GM11168 (cell line): ENCODE data around the gene ATG12.
"Not testable (repeated sequence)": the region's sequence is repeated elsewhere in the genome, so short reads cannot be mapped to it uniquely, and the experiment has no call there.

Source experiments
- in situ Hi-C: fragments of 300-500 bp; cut with MboI; formaldehyde crosslinking; loops from one replicate; pipeline ENCODE4 v1.12.0; 2022; ENCODE audit warnings: low sequenced_read_pairs; ENCODE audit not compliant: unreplicated experiment

Gene ATG12

DNA sequence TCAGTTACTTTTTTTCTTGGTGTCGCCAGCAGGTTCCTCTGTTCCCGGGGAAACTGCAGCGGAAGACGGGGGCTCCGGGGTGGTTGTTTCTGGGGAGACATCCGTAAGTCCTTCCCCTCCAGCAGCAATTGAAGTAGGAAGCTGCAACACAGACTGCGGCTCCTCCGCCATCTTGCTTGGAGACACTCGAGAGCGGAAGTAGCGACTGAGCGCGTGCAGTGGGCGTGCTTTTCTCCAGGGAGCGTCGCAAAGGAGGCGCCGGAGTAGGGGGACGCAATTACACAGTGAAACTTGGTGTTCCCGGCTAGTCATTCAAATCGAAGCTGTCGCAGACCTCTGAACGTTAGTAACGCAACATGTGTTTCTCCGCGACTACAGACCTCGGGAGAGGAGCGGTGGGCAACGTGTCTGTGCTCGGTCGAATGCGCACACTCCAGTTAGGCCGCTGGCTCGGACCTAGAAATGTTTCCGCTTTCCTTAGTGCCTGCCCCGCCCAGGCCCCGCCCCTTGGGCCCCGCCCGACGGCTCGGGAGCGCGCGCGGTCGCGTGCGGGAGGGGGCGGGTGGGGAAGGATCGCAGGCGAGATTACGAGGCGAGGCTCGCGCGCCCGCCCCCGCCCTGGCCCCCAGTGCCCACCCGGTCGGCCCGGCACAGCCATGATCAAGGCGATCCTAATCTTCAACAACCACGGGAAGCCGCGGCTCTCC is at the start of gene ATG12, which contains the start of gene AP3S1:
Gene ATG12, minus strand, starts transcription at position 184 of the 707 bp plus-strand sequence. Its CDS starts 13 bp downstream, at position 171.
Gene AP3S1, plus strand, starts transcription at position 554 of the 707 bp plus-strand sequence. Its CDS starts 103 bp downstream, at position 657.
- in situ Hi-C loops = loop anchor here (25.0 kb wide), 1 partner anchor 529 kb away; no protein-coding TSS in a partner anchor

DNA sequence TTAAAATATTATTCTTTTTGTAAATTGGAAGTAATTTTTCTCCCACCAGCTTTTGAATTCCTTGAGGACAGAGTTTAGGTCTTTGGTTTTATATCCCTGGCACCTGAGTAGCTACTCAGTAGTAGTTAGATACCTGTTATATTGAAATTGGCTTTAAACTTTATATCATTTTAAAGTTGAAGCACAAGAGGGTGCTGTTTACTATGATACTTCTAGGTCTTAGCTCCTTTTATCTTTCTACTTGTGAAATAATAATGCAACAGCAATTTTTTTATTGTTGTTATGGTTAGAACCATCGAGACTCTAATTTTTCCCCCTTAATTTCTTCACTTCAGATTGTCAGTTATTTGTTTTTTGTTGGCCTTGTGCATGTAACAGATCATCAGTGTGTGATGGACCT is 46.7 kb upstream of the ATG12 start:
- in situ Hi-C loops = no loop called here

DNA sequence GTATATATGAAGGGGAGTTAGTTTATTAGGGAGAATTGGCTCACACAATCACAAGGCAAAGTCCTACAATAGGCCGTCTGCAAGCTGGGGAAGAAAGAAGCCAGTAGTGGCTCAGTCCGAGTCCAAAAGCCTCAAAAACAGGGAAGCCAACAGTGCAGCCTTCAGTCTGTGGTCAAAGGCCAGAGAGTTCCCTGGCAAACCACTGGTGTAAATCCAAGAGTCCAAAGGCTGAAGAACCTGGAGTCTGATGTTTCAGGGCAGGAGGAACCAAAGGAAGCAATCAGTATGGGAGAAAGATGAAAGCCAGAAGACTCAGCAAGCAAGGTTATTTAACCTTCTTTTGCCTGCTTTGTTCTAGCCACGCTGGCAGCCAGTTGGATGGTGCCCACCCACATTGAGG is 43.8 kb upstream of the ATG12 start:
- in situ Hi-C loops = not testable (repeated sequence)

DNA sequence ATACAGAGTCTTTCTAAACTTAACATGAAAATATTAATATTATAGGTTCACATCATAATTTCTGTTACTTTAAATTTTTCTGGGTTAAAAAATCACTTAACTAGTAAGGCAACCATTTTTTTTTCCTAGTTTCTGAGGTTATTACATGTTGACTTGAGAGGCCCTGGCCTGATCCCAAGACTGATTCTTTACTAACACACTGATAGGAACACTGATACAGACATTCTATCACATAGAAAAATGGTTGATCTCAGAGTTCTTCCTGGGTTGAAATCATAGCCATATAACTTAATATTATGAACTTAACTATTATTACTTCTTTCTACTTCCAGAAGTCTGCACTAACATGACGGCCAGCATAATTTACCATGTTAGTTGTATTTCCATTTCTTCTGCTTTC is 43.3 kb upstream of the ATG12 start:
- in situ Hi-C loops = no loop called here

DNA sequence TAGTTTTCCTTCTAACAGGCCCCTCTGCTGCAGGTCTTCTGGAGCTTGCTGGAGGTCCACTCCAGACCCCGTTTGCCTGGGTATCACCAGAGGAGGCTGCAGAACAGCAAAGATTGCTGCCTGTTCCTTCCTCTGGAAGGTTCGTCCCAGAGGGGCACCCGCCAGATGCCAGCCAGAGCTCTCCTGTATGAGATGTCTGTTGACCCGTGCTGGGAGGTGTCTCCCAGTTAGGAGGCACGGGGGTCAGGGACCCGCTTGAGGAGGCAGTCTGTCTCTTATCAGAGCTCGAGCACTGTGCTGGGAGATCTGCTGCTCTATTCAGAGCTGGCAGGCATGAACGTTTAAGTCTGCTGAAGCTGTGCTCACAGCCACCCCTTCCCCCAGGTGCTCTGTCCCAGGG is 41.1 kb upstream of the ATG12 start:
- in situ Hi-C loops = not testable (repeated sequence)

DNA sequence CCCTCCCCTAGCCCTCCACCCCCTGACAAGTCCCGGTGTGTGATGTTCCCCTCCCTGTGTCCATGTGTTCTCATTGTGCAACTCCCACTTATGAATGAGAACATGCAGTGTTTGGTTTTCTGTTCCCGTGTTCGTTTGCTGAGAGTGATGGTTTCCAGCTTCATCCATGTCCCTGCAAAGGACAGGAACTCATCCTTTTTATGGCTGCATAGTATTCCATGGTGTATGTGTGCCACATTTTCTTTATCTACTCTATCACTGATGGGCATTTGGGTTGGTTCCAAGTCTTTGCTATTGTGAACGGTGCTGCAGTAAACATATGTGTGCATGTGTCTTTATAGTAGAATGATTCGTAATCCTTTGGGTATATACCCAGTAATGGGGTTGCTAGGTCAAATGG is 36.0 kb upstream of the ATG12 start:
- in situ Hi-C loops = not testable (repeated sequence)

DNA sequence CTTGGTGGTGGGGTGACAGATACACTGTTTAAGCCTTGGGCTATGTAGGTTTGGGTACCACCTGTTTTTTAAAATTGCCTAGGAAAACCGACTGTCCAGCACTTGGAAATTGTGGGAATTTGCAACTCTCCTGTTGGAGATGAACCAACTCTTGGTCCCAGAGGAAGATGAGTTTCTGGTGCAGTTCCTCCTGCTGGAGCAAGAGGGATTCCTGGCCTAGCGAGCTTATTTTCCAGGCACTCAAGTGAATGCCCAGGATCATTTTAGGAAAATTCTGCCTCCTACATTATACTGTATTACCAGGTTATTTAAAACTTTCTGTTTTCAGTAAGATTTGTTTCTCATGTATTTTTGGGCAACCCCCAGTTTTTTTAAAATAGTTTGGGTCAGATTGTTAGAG is 34.1 kb upstream of the ATG12 start:
- in situ Hi-C loops = no loop called here

DNA sequence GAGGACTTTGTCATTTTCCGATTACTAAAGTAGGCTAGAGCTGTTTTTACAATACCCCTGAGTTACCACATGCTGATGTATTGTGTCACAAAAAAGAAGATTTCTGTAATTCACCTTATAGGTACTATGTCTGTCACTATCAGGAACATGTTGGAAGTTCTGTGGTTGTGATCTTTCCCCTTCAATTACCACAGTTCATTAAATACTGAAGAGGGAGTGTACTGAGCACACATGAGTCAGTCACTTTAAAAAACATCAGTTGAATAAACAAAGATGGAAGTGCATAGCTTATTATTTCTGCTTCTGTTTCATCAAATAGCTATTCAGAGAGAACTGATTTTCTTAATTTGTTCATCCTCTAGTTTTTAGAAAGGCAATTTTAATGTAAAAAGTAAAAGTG is 32.0 kb upstream of the ATG12 start:
- in situ Hi-C loops = loop anchor here (25.0 kb wide), 1 partner anchor 189 kb away; no protein-coding TSS in a partner anchor

DNA sequence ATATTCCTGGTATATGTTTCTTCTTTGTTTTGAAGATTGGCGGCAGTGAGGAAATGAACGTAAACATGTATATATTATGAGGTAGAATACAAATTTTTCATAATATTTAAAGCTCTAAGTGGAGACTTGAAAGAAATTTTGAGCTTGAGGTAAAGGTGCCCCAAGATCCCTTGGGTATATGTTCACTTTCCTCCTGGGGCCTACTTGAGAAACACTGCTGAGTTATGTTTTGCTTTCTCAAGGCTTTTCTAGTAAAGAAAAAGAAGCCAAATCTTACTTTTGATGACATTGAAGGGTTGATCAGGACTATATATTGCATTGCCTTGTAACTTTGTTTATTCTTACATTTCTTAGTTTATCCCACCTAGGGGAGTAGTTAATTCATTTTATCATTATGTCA is 31.1 kb upstream of the ATG12 start:
- in situ Hi-C loops = loop anchor here (25.0 kb wide), 1 partner anchor 190 kb away; no protein-coding TSS in a partner anchor

DNA sequence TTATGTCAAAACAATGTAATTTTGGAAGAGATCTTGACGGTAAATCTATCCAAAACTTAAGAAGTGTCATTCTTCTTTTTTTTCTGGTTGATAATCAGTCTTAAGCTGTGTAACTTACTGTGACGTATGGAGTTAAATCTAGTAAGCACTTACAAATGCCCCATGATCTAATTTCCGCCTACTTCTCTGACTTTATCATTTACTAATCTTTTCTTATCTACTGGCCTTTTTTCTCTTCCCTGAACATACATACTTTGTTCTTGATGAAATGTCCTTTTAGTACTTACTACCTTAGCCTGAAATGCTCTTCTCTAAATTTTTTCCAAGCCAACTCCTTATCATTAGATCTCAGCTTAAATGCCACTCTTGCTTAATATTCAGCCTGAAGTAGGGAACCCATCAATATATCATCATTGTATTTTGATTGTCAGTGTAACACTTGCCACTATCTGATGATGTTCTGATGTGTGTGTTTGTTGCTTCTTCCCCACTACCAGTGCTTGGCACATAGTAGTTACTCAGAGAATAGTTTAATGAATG is 28.0 kb upstream of the ATG12 start:
- in situ Hi-C loops = loop anchor here (25.0 kb wide), 1 partner anchor 193 kb away; no protein-coding TSS in a partner anchor

DNA sequence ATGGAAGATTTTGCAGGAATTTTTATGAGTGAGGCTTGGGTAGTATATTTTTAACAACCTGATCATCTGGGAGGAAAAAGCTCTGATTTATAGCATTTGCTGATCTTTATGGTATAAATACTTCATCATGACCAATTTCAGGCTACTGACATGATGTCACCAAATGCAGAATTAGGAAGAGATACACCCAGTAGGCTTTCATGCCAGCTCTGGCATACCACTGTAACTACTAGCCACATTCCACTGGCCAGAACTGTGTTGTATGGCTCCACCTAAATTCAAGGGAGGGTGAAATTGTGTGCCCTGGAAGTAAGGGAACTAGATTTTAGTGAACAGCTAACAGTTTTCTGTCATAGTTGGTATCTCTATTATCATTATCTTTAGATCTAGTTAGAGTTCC is 18.0 kb upstream of the ATG12 start:
- in situ Hi-C loops = loop anchor here (25.0 kb wide), 1 partner anchor 203 kb away; no protein-coding TSS in a partner anchor

DNA sequence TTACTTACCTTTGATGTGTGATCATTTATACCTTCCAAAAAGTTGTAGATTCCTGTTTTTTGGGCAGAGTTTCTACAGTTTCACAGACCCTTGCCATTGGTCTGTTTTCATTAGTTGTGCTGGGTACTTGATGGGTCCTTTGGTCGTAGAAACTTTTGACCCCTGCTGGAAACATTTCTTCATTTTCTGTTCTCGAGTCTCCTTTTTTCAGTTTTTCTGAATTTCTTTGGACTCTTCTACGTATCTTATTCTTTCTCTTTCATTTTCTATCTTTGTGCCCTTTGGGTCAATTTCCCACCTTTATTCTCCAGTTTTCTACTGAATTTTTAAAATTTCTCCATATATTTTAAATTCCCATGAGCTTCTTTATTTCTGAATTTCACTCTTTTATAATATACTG is 17.0 kb upstream of the ATG12 start:
- in situ Hi-C loops = loop anchor here (25.0 kb wide), 1 partner anchor 204 kb away; no protein-coding TSS in a partner anchor

DNA sequence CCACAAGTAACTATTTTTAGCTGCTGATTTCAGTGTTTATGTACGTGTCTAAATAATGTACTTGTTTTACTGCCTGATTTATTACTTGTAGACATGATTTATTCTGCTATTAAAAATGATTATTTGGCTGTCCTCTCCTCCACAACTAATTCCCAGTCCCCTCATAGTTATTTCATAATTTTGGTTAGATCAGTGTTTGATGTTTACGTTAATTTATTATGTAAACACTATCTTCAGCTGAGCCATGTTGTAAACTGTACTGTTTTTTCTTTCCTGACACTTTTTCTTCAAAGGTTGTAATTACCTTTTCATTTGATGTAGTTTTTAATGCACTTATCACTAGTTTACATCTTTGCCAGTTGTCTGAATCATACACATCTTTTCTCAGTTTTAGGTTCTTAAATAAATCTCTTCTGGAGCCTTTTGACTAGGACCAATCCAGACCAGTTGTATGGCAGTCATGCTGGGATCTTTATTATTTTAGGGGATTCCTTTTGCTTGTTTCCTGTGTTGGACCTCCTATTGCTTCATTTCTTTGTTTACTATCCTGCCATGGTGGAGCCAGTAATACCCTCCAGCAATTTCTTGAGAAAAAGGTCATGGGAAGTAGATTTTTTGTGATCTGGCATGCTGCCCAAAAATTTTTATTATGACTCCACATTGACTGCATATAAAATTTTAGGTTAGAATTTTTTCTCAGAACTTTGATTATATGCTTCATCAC is 16.4 kb upstream of the ATG12 start:
- in situ Hi-C loops = loop anchor here (25.0 kb wide), 1 partner anchor 205 kb away; no protein-coding TSS in a partner anchor

DNA sequence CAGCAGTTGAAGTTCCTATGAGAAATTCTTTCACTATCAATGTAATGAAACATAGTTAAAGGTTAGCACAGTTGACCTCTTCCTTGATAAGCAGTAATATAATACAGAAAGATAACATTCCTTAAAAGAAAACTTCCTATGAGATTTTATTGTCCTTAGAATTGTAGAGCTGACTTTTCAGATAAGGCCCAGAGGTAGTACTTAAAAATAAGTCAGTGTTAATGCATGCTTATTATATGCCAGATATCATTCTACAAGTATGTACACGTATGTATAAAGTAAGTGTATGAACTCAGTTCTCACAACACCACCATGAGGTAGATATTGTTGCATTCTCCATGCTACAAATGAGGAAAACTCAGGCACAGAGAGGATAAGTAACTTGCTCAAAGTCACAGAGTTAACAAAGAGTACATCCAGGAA is 15.7 kb upstream of the ATG12 start:
- in situ Hi-C loops = loop anchor here (25.0 kb wide), 1 partner anchor 205 kb away; no protein-coding TSS in a partner anchor

DNA sequence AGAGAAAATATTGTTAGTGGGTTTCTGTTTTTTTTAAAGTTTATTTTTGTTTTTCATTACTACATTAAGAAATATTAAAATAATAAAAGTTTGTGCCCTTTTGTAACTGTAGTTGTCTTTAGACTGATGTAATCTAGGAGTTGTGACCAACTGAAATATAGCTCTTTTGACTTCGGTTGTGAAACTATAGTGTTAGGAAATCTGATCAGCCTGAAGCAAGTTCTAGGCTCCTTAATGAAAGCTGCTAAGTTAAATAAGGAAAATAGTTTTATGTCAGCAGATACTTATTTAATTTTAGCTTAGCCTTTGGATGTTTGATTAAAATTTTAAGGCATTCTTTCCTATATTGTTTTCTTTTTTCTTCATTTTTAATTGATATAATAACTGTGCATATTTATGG is 14.6 kb upstream of the ATG12 start:
- in situ Hi-C loops = loop anchor here (25.0 kb wide), 1 partner anchor 206 kb away; no protein-coding TSS in a partner anchor

DNA sequence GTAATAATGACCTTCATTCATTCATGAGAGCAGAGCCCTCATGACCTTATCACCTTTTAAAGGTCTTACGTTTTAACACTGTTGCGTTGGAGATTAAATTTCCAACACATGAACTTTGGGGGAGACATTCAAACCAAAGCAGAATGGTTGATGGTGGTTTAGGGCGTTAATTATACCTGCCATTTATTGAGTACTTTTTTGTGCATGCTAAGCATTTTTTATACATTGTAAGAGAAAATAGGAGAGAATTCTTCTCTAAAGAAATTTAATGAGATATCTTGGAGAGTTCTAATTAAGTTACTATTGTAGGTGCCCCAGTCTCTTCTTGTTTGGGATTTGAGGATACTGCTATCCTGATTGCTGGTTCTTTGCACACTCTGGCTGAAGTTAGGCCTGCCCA is 12.8 kb upstream of the ATG12 start:
- in situ Hi-C loops = loop anchor here (25.0 kb wide), 1 partner anchor 208 kb away; no protein-coding TSS in a partner anchor

DNA sequence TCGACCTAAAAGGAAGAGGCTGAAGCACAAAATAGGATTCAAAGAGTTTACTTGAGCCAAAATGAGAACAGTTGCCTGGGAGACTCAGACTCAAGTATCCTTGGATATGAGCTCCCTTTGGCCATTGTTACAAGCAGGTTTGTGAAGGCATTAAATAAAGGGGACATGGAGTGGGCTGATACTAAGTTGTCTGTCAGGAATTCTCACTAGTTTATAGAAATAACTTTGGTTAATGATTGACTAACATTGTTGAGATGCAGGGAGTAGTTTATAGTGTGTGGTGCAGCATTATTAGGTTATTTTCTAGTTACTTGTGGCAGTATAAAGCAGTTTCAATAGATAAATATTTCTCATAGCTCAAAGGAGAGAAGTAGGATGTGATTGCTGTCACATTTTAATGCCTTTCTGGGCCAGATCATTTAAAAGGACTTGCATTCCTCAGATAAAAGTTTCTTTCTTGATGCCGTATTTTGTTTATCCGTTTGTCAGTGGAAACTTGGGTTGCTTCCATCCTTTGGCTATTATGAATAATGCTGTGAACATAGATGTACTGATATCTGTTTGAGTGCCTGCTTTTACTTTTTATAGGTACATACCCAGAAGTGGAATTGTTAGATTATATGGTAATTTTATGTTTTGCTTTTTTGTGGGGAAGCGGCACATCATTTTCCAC is 9.5 kb upstream of the ATG12 start:
- in situ Hi-C loops = loop anchor here (25.0 kb wide), 1 partner anchor 211 kb away; no protein-coding TSS in a partner anchor

DNA sequence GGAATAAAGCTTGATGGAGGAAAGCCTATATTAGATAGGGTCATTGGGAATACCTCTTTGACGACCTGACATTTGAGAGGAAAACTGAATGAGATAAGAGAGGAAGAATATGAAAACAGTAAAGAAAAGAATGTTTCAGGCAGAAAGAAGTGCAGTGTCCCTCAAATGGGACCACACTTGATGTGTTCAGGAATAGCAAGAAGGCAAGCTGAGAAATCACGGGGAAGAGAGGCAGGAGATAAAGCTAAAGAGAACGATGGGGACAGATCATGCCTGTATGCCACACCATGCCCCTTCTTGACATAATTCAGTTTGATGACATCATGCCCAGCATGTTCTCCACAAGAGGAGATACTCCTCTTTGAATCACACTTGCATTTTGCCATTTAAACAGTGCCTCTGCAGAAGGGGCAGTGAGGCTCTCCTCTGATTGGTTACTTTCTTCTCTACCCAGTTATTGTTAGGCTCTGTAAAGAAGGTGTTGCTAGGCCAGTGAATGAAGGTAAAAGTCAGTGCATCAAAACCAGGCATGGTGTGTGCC is 8.0 kb upstream of the ATG12 start:
- in situ Hi-C loops = loop anchor here (25.0 kb wide), 1 partner anchor 537 kb away; no protein-coding TSS in a partner anchor

DNA sequence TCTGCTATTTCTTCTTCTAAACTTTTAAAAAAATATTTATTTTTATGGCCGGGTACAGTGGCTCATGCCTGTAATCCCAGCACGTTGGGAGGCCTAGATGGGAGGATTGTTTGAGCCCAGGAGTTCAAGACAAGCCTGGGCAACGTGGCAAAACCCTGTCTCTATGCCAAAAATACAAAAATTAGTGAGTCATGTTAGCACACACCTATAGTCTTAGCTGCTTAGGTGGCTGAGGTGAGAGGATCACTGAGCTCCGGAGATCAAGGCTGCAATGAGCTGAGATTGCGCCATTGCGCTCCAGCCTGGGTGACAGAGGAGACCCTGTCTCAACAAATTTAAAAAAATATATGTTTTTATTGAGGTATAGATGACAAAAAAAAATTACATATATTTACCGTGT is 5.9 kb upstream of the ATG12 start:
- in situ Hi-C loops = loop anchor here (25.0 kb wide), 1 partner anchor 535 kb away; no protein-coding TSS in a partner anchor
